HG02763 (cell line): Measurements from ENCODE around the gene LRRC56.

Experiments
- ATAC-seq: cut with Tn5 transposase; IDR thresholded peaks from one replicate; pipeline ENCODE4 v1.9.1; 2021; ENCODE audit warnings: mild to moderate bottlenecking, moderate library complexity; ENCODE audit not compliant: unreplicated experiment

The LRRC56 gene

DNA sequence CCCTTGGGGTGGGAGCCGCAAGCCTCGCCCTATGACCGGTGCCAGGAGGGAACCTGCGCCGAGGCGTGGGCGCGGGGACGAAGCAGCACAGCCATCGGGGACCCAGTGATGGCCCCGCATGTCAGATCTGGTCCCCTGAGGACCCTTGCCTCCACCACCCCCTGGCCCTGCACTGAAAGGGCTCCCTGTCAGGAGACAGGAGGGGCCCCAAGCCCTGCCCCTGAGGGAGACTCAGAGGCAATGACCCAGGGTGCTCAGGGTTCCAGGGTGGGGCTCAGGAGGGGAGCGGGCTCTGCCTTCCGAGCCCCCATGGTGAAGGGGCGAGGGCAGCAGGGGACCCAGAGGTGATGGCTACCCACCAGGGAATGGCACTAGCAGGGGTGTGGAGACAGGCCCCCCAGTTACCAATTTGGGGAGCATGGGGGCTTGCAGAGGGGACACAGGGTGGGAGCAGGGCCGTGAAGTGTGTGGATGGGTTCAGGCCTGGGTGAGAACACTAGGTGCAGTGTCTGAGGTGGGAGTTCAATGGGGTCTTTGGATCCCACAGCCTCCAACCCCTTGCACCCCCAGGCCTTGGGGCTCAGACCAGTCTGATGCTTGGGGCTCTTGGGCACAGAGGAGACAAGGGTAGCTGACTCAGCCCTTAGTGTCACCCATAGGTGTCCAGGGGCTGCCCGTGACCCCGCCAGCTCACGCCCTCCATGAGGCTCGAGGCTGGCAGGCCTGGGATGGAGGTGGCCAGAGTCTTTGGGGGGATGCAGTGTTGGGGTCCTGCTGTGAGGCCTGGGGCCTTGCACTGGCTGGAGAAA is 499 bp downstream of the LRRC56 start:
- ATAC-seq: no peak

DNA sequence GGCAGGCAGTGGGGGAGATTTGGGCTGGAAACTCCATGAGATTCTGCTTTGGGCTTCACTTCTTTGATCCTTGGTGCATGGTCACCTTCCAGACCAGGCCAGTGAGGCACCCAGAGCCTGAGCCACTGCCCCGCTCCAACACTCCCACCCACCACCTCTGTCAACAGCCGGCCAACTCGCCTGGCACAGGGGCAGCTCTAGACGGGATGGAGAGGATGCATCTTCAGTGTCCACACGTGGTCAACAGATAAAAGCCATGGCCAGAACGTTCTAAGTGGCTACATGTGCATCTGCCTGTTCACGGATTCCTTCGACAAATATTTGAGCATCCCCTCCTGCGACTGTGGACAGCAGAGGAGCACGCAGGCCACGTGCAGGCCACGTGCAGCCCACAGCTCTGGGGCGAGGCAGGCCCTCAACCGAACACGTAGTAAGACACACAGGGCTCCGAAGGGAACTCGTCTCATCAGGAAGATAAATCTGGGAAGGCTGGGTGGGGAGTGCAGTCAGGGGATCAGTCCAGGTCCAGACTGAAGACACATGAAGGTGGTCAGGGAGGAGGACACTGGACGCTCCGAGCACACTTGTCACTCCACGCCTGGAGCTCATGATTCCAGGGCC is 1.2 kb downstream of the LRRC56 start:
- no peak for ATAC-seq

DNA sequence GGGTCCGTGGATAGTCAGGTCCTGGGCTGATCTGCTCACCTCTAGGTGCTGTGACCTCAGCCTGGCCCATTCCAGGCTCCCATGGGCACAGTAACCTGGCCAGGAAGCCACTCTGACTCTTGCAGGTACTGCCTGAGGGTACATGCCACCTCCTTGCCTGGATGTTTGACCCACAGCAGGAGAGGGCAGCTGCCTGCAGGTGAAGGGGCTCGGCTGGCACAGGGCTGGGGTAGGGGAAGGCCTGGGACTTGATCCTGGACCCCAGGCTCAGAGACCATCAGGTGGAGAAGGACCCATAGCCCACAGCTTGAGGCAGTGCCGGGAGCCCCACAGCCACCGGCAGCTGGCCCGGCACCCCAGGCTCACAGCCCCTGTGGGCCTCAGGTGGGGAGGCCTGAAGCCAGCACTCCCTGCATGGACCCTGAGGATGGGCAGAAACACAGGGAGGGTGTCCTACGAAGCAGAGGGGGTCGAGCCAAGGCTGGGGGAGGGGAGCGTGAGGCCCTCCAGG is 2.7 kb downstream of the LRRC56 start:
- no peak for ATAC-seq

- ATAC-seq: no peak
Measured at GRCh38 chr11:540583-541432, 3.5 kb downstream of the LRRC56 start.

DNA sequence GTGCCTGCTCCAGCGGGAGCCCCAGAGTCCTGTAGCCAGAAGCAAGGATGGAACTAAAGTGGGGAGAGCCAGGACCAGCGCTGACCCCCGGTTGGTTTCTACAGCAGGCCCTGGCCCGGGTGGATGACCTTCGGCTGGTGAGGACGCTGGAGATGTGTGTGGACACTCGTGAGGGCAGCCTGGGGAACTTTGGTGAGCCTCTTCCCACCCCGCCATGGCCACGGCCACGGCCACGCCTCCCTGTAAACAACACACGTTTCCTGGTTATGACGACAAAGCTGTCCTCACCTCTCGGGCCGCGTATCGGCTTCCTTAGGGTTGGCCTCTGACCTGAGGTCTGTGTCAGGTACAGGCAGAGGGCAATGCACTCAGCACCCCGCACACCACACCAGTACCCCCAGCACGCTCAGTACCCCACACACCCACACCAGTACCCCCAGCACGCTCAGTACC is 4.1 kb downstream of the LRRC56 start:
- ATAC-seq: no peak

GRCh38 chr11:544817-545166 is 7.5 kb downstream of the LRRC56 start:
- ATAC-seq: no peak

- ATAC-seq: no peak
Measured at GRCh38 chr11:545171-545570, 7.8 kb downstream of the LRRC56 start.

GRCh38 chr11:548700-549603 is 11.6 kb downstream of the LRRC56 start:
- ATAC-seq: no peak

GRCh38 chr11:550021-550745 is 12.9 kb downstream of the LRRC56 start:
- ATAC-seq: no peak

- ATAC-seq: no peak
Measured at GRCh38 chr11:550746-551085, 13.4 kb downstream of the LRRC56 start.

GRCh38 chr11:551131-551530 is 13.8 kb downstream of the LRRC56 start:
- ATAC-seq: no peak

- ATAC-seq: no peak
Measured at GRCh38 chr11:551596-551995, 14.3 kb downstream of the LRRC56 start.

GRCh38 chr11:553083-553987 is 16.0 kb downstream of the LRRC56 start:
- no peak for ATAC-seq

DNA sequence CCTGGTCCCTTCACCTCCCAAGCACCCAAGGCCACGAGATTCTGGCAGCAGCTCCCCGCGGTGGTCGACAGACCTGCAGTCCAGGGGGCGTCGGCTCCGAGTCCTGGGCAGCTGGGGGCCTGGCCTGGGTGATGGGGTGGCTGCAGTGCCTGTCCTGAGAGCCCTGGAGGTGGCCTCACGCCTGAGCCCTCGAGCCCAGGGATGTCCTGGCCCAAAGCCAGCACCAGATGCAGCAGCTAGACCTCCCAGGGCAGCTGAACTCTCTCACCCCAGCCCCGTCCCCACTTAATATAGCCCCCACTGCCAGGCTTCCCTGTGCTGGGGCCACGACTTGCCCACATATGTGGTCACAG is 16.6 kb downstream of the LRRC56 start:
- no peak for ATAC-seq

GRCh38 chr11:554428-555226 is 17.3 kb downstream of the LRRC56 start:
- ATAC-seq: peak; percentile 47

DNA sequence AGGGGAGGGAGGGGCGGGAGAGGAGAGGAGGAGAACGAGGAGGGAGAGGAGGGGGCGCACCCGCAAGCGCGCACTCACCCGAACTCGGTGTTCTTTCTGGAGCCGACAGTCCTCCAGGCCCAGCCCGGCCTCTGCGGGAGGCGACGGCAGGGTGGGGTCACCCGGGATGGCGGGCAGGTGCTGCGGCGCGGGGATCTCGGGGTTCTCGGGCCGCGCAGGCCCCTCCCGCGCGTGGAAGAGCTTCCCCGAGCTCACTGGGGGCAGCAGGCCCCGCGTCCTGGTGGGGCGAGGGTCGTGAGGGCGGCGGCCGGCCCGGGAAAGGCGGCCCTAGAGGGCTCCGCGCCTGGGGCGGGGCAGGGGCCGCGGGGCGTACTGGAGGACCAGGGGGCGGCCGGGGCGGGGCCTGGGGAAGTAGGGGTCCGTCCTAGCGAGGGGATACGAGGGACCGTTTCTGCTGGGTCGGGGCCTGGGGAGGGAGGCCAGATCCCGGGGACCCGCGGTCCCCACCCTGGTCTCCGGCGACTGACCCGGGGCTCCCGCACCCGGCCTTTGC is 18.0 kb downstream of the LRRC56 start:
- ATAC-seq: no peak

DNA sequence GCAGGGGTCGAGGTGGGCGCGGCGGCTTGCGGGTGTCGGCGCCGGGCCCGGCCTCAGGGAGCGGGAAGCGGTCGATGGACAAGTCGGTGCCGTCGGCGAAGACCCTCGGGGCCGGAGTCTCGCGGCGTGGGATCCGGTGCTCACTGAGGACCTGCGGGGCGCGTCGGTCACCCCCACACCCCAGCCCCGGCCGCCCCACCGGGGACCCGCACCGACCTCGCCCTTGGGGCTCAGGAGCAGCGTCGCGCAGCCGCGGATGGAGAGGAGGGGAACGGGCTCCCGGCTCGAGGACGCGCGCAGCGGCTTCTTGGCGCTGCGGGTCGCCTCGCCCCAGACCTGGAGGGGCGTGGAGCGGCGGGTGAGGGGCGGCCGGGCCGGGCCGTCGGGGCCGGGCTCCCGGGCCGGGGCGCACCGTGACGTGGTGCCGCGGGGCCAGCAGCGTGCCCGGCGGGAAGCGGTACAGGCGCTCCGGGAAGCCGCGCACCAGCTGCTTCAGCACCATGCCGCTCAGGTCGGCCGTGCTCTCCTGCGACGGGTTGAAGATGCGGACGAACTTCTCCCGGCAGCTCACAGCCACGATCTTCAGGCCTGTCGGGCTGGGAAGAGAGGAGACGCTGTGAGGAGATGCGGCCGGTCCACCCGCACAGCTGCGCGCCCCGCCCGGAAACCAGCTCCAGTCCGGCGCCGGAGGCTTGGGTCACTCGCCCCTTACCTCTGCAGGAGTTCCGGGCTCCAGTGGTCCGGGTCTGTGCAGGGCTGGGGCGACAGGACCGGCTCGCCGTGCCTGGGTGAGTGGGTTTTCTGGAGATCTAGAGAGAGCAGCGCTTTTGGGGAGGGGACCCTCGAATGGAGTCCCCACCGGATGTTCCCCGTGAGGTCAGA is 18.7 kb downstream of the LRRC56 start:
- no peak for ATAC-seq
